HG03469 (cell line): ENCODE data around the gene SMG1.
"Not testable (repeated sequence)": the region's sequence is repeated elsewhere in the genome, so short reads cannot be mapped to it uniquely, and the experiment has no call there.

ENCODE experiments used
- ATAC-seq: cut with Tn5 transposase; IDR thresholded peaks from one replicate; pipeline ENCODE4 v1.9.1; 2021; ENCODE audit warnings: mild to moderate bottlenecking, moderate library complexity, moderate number of reproducible peaks; ENCODE audit not compliant: unreplicated experiment

The SMG1 gene

DNA sequence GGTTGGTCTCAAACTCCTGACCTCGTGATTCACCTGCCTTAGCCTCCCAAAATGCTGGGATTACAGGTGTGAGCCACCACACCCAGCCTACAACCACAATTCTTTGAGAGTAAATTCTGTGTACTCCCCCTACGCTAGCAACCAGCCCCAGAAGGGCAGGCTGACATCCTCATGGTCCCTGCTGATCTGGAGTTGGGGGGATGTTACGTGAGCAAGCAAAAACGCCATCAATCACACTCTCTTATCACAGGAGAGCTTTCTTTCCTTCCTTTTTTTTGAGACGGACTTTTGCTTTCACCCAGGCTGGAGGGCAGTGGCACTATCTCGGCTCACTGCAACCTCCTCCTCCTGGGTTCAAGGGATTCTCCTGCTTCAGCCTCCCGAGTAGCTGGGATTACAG is 154.0 kb downstream of the SMG1 start:
- not testable (repeated sequence) for ATAC-seq

DNA sequence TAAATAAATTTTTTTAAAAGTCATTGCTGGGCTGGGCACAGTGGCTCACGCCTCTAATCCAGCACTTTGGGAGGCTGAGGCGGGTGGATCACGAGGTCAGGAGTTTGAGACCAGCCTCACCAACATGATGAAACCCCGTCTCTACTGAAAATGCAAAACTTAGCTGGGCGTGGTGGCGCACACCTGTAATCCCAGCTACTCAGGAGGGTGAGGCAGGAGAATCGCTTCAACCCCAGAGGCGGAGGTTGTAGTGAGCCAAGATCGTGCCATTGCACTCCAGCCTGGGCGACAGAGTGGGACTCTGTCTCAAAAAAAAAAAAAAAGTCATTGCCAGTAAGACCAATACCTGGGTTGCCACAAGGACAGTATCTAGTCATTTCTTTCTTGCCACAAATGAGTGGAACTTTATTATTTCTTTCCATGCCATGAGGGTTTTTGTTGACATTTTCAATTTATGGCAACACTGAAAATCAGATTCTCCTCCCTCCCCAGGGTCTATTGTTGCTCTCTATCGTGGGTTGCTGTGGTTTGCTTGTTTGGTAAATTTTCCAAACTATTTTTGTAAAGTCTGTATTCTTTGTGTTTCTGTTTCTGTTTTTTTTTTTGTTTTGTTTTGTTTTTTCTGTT is 155.8 kb downstream of the SMG1 start:
- not testable (repeated sequence) for ATAC-seq

DNA sequence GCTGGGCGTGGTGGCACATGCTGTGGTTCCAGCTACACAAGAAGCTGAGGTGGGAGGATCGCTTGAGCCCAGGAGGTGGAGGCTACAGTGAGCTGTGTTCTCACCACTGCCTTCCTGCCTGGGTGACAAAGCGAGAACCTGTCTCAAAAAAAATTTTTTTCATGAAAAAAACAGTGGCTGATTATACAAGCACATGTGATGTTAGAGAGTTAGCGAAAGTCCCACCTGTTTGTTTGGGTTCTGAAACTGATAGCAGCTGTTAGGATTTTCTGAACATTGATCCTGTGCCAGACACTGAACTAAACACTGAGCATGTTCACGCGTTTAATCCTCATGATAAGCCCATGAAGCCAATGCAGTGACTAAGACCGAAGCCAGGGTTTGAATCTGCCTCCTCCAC is 159.0 kb downstream of the SMG1 start:
- ATAC-seq: not testable (repeated sequence)

DNA sequence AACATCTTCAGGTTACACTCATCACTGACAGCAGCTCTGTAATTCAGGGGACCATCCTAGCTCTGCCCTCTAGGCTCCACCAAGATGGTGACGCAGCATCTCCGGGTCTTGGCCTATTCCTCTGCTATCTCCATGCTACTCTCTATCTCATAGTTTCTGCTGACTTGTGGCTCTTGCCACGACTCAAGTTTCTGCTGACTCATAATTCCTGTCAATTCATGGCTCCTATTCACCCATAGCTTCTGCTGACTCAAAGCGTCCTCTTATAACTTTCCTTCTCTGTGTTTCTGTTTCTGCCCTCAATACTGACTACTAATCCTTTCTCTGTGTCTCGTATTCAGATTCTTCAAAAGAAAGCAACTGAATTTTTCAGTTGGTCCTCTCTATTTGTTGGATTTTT is 163.5 kb downstream of the SMG1 start:
- not testable (repeated sequence) for ATAC-seq

DNA sequence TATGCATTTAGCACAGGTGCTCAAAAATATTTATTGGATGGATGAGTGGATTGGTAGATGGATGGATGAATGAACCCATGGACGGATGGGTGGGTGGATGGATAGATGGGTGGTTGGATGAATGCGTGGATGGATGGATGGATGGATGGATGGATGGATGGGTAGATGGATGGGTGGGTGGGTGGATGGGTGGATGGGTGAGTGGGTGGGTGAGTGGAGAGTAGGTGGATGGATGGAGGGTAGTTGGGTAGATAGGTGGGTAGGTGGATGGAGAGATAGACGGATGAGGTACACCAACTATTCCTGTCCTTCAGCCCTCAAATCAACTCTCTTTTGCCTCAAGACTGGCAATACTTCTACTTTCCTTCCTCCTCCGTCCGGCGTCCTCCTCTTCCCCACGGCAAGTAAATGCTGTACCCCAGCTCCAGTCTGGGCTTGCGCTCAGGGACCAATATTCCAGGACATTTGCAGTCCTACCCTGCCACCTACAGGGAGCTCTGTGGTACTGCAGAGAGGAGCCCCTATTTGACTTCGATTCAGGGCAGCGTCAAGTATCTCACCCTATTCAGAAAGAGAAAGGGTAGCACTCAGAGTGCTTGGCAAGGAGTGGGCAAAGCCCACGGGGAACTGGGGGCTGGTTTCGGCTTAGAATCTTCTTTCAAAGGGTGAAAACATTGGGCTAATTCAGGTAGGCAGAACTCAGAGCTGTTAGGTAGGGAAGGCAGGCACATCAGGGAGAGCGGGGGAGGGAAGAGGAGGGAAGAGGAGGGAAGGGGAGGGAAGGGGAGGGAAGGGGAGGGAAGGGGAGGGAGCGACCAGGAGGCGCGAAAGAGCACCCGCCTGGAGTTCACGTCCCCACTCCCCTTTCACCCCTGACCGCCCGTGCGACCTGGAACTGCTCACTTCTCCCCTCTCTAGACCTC is 166.3 kb downstream of the SMG1 start:
- ATAC-seq: peak; percentile 51

DNA sequence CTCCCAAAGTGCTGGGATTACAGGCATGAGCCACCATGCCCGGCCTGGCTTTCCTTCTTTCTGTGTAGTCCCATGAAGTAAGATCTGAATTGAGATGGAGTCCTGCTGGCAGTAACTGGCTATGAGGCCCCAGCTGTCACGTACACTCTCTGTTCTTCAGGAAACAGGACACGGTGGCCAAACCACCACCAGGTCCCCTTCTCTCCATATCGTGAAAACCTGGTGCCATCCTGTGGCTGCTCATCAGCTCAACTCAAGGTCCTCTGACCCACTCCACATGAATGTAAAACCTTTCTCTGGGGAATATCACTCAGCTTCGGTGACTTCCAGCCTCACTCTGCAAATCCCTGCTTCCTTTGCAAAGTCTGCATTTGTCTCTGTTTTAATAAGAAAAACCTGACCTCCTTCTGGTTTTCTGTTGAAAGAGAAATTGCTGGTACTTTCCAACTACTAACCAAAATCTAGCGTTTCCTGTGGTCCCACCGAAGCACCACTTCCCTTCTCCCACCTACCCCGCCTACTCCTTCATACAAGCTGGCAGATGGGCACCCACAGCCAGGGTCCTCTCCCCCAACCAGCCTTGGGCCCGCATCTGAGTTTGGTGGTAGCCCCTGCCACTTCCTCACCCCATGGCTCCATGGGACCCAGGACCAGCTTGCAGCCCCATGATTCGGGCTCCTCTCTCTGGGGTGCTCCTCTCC is 168.1 kb downstream of the SMG1 start:
- ATAC-seq: not testable (repeated sequence)

DNA sequence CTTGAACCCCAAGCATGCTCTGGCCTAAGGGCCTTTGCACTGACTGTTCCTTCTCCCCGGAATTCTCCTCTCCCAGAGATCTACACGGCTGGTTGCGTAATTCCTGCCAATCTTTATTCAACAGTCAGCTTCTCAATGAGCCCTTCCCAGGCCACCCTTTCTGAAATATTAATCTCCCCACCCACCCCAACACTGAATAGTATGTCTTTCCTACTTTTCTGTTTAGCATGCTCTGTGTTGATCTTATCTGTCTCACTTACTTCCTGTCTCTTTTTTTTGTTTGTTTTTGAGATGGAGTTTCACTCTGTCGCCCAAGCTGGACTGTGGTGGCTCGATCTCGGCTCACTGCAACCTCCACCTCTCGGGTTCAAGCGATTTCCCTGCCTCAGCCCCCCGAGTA is 169.6 kb downstream of the SMG1 start:
- ATAC-seq: not testable (repeated sequence)
